ENCODE measurements around the gene PLRG1. TPM values are rescaled to one million over a fixed set of nuclear protein-coding genes. Genes with fewer than 3 reads are reported as not detected.

Gene PLRG1
- polyA plus RNA-seq, 3 donors: 105 to 113 (median 112) TPM

- no peak for DNase-seq
These were observed 20.3 kb downstream of the PLRG1 start for GRCh38 chr4:154529728-154530519.

GRCh38 chr4:154528869-154529268 is 21.3 kb downstream of the PLRG1 start:
- no peak for DNase-seq

- DNase-seq: no peak
These were observed 22.9 kb downstream of the PLRG1 start for GRCh38 chr4:154527308-154527707.

GRCh38 chr4:154526151-154526550 is 24.0 kb downstream of the PLRG1 start:
- DNase-seq: no peak

DNA sequence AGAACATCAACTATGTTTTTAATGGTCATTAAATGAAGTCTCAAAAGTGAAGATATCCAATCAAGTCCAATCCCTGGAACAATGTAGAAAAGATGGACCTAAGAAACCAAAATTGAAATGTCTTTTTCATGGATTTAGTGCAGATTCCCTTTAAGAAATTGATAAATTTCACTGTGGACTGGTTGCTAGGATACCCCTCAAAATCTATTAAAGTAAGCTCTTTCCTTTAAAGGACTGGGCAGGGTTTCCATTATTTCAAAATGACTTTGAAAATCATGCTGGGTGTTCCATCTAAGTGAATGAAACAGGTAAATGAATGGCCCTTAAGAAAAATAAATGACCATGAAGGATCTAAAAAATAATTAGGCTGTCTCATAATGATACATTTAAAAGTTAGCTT is 28.6 kb downstream of the PLRG1 start:
- no peak for DNase-seq

DNA sequence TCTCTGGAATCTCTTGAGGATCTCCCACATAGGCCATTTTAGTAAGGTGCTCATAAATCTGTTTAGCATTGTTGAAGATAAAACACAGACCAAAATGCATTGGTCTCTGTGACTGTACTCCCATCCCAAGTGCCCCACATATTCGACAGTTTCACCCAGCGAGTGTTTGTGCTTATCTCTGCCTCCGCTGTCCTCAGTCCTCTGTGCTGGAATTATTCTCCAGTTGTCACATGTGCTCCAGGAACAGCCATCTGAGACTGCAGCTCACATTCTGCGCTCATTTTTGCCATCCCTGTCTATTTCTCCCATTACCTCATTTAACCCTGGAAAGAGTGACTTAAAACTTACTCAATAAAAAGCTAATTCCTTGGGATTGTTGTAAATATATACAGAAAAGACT is 31.0 kb downstream of the PLRG1 start:
- no peak for DNase-seq

- no peak for DNase-seq
These were observed 32.6 kb downstream of the PLRG1 start for GRCh38 chr4:154517591-154517990.

GRCh38 chr4:154516318-154517029 is 33.7 kb downstream of the PLRG1 start:
- DNase-seq: no peak

GRCh38 chr4:154511981-154512380 is 38.2 kb downstream of the PLRG1 start:
- DNase-seq: no peak

- DNase-seq: no peak
These were observed 38.7 kb downstream of the PLRG1 start for GRCh38 chr4:154511548-154511947.

DNA sequence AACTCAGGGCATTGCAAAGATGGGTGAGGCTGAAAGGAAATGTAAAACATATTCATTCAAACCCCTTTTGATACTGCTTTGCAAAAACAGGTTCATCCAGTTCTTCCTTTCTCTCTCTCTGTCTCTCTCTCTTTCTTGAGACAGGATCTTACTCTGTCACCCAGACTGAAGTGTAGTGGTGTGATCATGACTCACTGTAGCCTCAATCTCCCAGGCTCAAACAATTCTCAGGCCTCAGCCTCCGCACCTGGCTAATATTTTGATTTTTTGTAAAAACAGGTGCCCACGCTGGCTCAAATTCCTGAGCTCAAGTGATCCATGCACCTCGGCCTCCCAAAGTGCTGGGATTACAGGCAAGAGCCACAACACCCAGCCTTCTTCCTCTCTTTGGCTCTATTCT is 43.0 kb downstream of the PLRG1 start:
- no peak for DNase-seq

DNA sequence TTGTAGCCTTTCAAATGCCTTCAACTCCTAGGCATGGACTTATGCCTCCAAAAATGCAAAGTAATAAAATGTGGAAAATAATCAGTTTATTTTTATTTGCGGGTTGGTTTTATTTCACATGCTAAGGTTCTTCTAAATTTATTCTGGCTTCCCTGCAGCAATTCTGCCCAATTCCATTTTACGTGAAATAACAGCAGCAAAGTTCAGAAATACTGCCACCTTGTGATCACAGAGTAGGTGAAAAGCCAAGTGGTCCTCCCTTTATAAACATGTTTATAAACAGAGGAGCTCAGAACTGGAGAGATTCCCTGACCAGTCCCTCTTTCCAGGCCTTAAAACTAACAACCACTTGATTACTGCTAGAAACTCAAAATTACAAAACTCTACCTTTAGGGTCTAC is 43.9 kb downstream of the PLRG1 start:
- DNase-seq: peak; percentile 65

DNA sequence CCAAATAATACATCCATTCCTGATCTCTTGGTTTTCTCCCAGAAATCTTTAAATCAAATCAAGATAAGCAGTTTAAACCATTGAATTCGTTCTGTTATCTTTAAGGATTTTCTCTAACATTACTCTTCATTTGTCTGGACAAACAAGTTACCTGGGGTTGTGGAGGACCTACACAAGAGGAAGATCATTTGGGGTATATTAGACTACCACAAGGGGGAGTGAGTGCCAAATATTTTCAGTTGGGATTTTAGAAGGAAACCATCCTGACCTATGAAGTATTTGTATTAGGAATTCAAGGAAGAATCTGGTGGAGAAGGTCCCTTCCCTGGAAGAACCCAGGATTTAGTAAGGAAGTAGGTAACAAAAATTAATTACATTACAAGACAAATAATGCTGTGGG is 46.6 kb downstream of the PLRG1 start:
- DNase-seq: no peak

- no peak for DNase-seq
These were observed 48.1 kb downstream of the PLRG1 start for GRCh38 chr4:154502111-154502510.

DNA sequence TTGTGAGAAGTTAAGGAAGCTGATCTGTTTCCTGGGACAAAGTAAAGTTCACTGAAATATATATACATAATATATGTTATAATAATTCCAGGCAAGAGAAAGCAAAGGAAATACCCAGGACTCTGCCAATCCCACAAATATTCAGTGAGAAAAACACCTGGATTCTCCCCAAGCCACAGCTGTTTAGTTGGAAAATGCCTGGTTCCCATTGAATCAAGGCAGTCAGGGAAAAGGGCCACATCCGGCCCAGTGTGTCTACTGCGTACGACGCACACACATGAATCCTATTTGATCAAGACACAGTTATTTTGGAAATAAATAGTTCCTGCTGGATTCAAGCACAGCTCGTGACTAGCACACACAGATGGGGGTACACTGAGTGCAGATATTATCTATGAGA is 52.3 kb downstream of the PLRG1 start:
- DNase-seq: no peak

- DNase-seq: no peak
These were observed 54.3 kb downstream of the PLRG1 start for GRCh38 chr4:154495867-154496266.

DNA sequence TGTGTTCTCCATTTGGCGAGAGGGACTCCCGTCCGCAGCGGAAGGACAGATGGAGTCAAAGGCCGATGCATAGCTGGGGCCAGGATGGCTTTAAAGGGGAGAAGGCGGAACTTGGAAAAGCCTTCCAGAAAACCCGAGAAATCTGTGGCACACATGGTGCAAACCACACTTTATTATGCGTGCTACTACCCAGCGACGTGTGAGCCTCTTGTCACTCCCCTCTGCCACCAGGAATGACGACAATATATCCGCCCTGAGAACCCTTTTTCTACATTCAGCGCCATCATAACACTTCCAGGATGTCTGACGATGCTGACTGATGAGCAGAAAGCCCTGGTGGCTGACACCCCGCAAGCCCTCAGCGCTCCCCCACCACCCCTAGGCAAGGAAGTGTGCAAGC is 57.9 kb downstream of the PLRG1 start:
- DNase-seq: no peak

DNA sequence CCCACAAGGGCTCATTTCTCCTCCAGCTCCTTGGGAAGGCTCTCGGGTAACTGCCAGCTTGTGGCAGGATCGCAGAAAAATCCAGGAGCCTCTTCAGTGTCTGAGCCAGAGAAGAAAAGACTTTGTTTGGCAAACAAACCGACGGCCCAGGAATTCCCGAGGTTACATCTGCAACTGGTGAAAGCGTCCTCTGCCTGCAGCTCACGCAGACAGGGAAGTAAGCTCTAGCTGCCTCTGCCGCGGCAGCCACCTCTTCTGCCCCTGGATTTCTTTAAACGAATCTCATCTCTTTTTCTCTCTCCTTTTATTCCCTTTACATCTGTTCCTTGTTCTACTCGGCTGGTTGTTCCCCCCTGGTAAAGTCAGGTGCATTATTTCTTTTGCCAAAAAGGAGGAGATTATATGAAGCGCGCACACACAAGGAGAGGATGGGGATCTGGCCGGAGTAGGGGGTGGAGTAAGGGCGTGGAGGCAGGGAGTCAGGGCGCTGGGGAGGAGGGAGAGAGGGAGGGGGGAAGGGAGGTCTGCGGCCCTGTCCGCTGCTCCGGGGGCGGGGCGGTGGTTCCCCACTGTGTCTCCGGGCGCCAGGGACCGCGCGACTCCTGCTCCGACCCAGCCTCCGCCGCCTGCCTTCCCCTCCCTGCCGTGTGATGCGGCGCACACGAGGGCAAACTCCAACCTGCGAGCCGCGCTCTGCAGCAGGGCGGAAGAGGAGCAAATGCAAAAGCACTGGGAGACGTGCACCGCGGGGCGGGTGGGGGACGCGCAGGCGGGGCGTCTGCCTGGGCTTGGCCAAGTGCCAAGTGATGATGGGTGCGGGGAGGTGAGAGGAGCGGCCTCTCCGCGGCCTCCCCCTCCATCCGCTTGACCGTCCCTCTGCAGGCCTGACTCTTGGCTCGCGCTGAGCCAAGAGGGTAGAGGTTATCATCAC is 58.6 kb downstream of the PLRG1 start, which contains the start of gene DCHS2:
TSS of gene DCHS2 (minus strand) at position 459 of the 931 bp plus-strand sequence. CDS start at position 15, 444 bp downstream.
- DNase-seq: peak; percentile 55

DNA sequence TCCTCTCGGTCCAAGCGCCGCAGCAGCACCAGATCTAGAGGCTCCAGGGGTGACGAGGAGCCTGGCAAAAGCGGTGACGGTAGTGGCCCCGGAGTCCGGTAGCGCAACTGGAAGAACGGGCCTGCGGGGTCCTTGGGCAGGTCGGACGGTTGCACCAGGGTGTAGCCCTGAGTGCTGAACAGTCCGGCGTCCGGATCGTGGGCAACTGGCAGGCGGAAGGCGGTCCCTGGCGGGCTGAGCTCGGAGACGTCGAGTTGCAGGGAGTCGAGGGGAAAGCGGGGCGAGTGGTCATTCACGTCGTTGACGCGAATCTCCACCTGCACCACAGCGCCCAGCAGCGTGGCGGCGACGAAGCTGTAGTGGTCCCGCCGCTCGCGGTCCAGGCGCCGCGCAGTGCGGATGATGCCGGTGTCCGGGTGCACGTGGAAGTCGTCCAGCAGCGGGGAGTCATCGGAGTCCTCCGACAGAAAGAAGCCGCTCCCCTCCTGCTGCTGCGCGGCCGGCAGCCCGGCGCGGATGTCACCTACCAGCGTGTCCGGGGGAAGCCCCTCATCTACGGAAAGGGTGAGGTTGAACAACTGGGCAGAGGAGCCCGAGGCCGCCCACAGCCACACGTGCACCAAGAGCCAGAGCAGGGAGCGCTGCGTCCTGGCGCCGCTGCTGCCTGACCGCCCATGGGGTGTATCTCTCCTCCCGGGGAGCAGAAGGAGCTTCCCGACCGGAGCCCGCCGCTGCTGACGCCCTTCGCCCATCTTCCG is 59.4 kb downstream of the PLRG1 start:
- no peak for DNase-seq

GRCh38 chr4:154490234-154490582 is 60.0 kb downstream of the PLRG1 start:
- DNase-seq: no peak

GRCh38 chr4:154489558-154490233 is 60.5 kb downstream of the PLRG1 start:
- DNase-seq: no peak

All from renal pelvis (tissue), 4 donors.